ENCODE measurements around the gene SPG7. TPM values are rescaled to one million over a fixed set of nuclear protein-coding genes. Genes with fewer than 3 reads are reported as not detected.

The SPG7 gene
- polyA plus RNA-seq, 2 of the 4 experiments (the other 2 are of a cell fraction): 53.2 to 73.2 TPM

DNA sequence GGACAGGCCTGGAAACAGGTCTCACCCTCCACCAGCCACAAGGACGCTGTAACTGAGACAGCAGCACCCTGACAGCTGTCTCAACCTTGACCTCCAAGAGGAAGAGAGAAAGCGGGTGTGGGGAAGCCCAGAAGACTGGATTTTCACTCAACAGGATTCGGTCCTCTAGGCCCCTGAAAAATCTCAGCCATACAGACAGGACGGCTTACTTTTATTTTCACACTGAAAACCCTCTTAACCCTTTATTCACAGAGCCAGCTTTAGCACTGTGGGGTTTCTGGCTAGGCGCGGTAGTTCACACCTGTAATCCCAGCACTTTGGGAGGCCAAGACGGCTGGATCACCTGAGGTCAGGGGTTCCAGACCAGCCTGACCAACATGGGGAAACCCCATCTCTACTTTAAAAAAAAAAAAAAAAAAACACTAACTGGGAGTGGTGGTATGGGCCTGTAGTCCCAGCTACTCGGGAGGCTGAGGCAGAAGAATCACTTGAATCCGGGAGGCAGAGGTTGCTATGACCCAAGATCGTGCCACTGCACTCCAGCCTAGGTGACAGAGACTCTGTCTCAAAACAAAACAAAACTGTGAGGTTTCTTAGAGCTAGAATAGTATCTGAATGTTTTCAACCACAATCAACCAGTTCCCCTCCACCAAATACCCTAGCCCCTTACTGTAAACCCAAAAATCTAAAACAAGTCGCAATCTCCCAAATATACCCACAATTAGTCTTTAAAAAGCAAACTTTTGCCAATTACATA, 23.1 kb upstream of the SPG7 start:
- no peak for DNase-seq (ENCODE audit: low read depth in 1 of 2, low spot score in 1 of 2)
- TF ChIP-seq, protein P1, sequence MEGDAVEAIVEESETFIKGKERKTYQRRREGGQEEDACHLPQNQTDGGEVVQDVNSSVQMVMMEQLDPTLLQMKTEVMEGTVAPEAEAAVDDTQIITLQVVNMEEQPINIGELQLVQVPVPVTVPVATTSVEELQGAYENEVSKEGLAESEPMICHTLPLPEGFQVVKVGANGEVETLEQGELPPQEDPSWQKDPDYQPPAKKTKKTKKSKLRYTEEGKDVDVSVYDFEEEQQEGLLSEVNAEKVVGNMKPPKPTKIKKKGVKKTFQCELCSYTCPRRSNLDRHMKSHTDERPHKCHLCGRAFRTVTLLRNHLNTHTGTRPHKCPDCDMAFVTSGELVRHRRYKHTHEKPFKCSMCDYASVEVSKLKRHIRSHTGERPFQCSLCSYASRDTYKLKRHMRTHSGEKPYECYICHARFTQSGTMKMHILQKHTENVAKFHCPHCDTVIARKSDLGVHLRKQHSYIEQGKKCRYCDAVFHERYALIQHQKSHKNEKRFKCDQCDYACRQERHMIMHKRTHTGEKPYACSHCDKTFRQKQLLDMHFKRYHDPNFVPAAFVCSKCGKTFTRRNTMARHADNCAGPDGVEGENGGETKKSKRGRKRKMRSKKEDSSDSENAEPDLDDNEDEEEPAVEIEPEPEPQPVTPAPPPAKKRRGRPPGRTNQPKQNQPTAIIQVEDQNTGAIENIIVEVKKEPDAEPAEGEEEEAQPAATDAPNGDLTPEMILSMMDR (IDR thresholded peaks at IDR 0.05): no peak
- TF ChIP-seq JUNB (IDR thresholded peaks at IDR 0.05): no peak
- Histone ChIP-seq H3K4me3 (no peak overlapping the region), H3K4me1 (peaks cover 74% of the 10 kb centered on the region; the same call in 2 of the 3 replicates), H3K9me3 (no peaks in the 10 kb centered on the region), H3K27ac (no peak overlapping the region), H3K4me2 (0 out of 3 replicates have a peak overlapping the region, but pooled peaks have one; percentile 5)
- FAIRE-seq: no peak
- no peak for ATAC-seq
- POLR2A ChIA-PET: no interaction called here
- WGBS (ENCODE audit: missing lambda C conversion rate): 78% methylated on average over 11 of the region's 11 CpGs
- CTCF ChIA-PET: interaction anchor here (0.7 kb wide), 1 partner anchor 15 kb away, joined by 3 read pairs; no protein-coding TSS in a partner anchor

DNA sequence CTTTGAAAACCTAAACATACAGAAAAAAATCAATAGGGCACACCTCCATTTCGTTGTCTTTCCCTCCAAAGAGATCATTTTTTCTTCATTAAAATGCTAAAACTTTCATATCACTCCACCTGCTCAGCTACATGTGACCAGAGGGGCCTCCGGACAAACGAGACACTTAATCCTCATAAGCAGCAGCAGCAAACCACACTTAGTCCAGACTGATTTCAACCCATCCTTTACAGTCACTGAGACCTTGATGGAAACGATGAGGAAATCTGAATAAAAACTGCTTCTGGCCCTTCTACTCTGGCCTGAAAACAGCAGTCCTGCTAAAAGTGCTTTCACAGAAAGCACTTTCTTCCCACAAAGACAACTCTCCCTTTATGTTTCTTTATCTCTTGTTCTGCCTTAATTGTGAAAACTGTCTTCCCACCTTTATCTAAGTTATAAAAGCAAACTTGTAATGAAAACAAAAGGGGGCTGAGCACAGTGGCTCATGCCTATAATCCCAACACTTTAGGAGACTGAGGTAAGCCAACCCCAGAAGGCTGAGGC, 22.4 kb upstream of the SPG7 start:
- FAIRE-seq (no peak), ATAC-seq (no peak), DNase-seq (ENCODE audit: low read depth in 1 of 2, low spot score in 1 of 2) (no peak)
- 77% methylated on average over 4 of the region's 4 CpGs for WGBS (ENCODE audit: missing lambda C conversion rate)
- ChIA-PET CTCF (no interaction called here), POLR2A (no interaction called here)
- H3K4me2 ChIP-seq: peak overlapping the region; percentile 5; the same call in 1 of the 3 replicates
- H3K4me1 ChIP-seq: peaks cover 67% of the 10 kb centered on the region; the same call in 2 of the 3 replicates
- H3K27ac ChIP-seq: no peak overlapping the region
- TF ChIP-seq MAZ (IDR thresholded peaks at IDR 0.05; ENCODE audit: borderline replicate concordance, low read depth, low read length) (no peak), HEYL (CRISPR knock-in tag; IDR thresholded peaks at IDR 0.05) (no peak), SMC3 (IDR thresholded peaks at IDR 0.05) (no peak), FOSL2 (IDR thresholded peaks at IDR 0.05) (no peak), FOSL2 (CRISPR knock-in tag; IDR thresholded peaks at IDR 0.05) (no peak), TP53 (CRISPR knock-in tag; IDR thresholded peaks at IDR 0.05) (no peak), CBX2 (IDR thresholded peaks at IDR 0.05; ENCODE audit: borderline replicate concordance, low read depth) (no peak), NR3C1 (IDR thresholded peaks at IDR 0.05) (no peak), ZNF302 (CRISPR knock-in tag; IDR thresholded peaks at IDR 0.05) (no peak)
- H3K4me3 ChIP-seq: no peak overlapping the region
- no peaks in the 10 kb centered on the region for H3K9me3 ChIP-seq

DNA sequence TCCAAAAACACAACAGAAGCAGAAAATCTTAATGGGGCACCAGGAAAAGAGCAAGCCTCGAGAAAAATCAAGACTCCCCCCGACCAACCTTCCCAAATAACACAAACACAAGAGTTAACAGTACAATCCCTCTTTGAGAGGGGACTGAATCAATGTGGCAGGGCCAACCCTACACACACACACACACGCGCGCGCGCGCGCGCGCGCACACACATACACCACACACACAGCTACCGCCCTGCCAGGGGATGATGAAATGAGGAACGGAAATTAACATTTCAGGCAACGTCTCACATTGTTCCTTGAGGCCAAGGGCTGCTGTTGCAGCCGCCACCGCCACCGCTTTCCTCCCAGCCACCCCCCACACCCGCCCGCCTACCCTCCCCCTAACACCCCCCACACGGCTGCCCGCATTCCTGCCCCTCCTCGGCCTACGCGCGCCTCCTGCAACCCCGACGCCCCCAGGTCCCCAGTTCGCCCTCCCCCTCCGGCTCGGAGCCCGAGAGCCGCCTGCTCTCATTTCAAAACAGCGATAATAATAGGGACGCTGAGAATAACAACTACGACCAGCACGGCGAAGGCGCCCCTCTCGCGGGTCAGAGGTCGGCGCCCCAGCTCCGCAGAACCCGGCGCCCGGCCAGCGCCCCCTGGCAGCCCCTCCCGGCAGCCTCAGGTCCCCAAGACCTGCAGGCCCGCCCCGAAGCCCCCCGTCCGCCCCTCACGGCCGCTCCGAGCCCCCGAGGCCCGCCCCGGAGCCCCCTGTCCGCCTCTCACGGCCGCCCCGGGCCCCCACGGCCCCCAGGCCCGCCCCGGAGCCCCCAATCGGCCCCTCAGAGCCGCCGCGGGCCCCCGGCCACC, 18.9 kb upstream of the SPG7 start:
- CTCF ChIA-PET: interaction anchor here (0.8 to 1.3 kb wide), 3 partner anchors 12 to 110 kb away, joined by 3 read pairs; no protein-coding TSS in a partner anchor
- no peak for FAIRE-seq
- POLR2A ChIA-PET: interaction anchor here (1.0 kb wide), 1 partner anchor 18 kb away, joined by 4 read pairs; no protein-coding TSS in a partner anchor
- no peak for TF ChIP-seq HOXB13 (CRISPR knock-in tag; IDR thresholded peaks at IDR 0.05; ENCODE audit: low read depth)
- TF ChIP-seq JUN (IDR thresholded peaks at IDR 0.05): peak in 1 of 2 experiments; percentile 51; a peak in 2 of 5 replicates
- TF ChIP-seq EP300 (IDR thresholded peaks at IDR 0.05): peak in 1 of 2 experiments; percentile 41; a peak in 1 of 5 replicates
- TF ChIP-seq, protein P2, sequence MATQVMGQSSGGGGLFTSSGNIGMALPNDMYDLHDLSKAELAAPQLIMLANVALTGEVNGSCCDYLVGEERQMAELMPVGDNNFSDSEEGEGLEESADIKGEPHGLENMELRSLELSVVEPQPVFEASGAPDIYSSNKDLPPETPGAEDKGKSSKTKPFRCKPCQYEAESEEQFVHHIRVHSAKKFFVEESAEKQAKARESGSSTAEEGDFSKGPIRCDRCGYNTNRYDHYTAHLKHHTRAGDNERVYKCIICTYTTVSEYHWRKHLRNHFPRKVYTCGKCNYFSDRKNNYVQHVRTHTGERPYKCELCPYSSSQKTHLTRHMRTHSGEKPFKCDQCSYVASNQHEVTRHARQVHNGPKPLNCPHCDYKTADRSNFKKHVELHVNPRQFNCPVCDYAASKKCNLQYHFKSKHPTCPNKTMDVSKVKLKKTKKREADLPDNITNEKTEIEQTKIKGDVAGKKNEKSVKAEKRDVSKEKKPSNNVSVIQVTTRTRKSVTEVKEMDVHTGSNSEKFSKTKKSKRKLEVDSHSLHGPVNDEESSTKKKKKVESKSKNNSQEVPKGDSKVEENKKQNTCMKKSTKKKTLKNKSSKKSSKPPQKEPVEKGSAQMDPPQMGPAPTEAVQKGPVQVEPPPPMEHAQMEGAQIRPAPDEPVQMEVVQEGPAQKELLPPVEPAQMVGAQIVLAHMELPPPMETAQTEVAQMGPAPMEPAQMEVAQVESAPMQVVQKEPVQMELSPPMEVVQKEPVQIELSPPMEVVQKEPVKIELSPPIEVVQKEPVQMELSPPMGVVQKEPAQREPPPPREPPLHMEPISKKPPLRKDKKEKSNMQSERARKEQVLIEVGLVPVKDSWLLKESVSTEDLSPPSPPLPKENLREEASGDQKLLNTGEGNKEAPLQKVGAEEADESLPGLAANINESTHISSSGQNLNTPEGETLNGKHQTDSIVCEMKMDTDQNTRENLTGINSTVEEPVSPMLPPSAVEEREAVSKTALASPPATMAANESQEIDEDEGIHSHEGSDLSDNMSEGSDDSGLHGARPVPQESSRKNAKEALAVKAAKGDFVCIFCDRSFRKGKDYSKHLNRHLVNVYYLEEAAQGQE (IDR thresholded peaks at IDR 0.05): no peak
- TF ChIP-seq CEBPB (IDR thresholded peaks at IDR 0.05): peak; percentile 49 to 74; a peak in 3 of 4 replicates
- no peak for TF ChIP-seq ZSCAN20 (CRISPR knock-in tag; IDR thresholded peaks at IDR 0.05)
- TF ChIP-seq, protein P3, sequence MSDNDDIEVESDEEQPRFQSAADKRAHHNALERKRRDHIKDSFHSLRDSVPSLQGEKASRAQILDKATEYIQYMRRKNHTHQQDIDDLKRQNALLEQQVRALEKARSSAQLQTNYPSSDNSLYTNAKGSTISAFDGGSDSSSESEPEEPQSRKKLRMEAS (IDR thresholded peaks at IDR 0.05): peak; percentile 67; the same call in 1 of the 2 replicates
- no peak for TF ChIP-seq FOSL2 (IDR thresholded peaks at IDR 0.05)
- no peak for TF ChIP-seq FOSL2 (CRISPR knock-in tag; IDR thresholded peaks at IDR 0.05)
- TF ChIP-seq RARB (CRISPR knock-in tag; IDR thresholded peaks at IDR 0.05): no peak
- no peak for TF ChIP-seq TP53 (CRISPR knock-in tag; IDR thresholded peaks at IDR 0.05)
- peak; percentile 29; the same call in 2 of the 3 replicates for TF ChIP-seq SMC3 (IDR thresholded peaks at IDR 0.05)
- peak; percentile 80; the same call in 1 of the 2 replicates for TF ChIP-seq MYC (IDR thresholded peaks at IDR 0.05; ENCODE audit: borderline replicate concordance, low read length)
- TF ChIP-seq RAD21 (conservative IDR thresholded peaks at IDR 0.05 in 1 of 2, IDR thresholded peaks at IDR 0.05 in 1 of 2): peak; percentile 8 to 37; a peak in 1 of 5 replicates
- TF ChIP-seq, protein P1 (IDR thresholded peaks at IDR 0.05): peak; percentile 25; the same call in 1 of the 3 replicates

More for the DNA sequence above, 18.9 kb upstream of the SPG7 start:
- H3K9me3 ChIP-seq: no peaks in the 10 kb centered on the region
- H3K4me2 ChIP-seq: peak overlapping the region; percentile 91
- H3K4me1 ChIP-seq: peaks cover 48% of the 10 kb centered on the region
- H3K27ac ChIP-seq: peak overlapping the region; percentile 97 to 100
- ATAC-seq (peak; percentile 33 to 55), DNase-seq (ENCODE audit: low read depth in 1 of 2, low spot score in 1 of 2) (peak; percentile 73 to 92)
- WGBS (ENCODE audit: missing lambda C conversion rate): 2% methylated on average over 14 of the region's 71 CpGs
- H3K4me3 ChIP-seq: peak overlapping the region; percentile 94
